Measurements from ENCODE around the gene RNU2-63P.
"Not testable (repeated sequence)": the region's sequence is repeated elsewhere in the genome, so short reads cannot be mapped to it uniquely, and the experiment has no call there.

The RNU2-63P gene

DNA sequence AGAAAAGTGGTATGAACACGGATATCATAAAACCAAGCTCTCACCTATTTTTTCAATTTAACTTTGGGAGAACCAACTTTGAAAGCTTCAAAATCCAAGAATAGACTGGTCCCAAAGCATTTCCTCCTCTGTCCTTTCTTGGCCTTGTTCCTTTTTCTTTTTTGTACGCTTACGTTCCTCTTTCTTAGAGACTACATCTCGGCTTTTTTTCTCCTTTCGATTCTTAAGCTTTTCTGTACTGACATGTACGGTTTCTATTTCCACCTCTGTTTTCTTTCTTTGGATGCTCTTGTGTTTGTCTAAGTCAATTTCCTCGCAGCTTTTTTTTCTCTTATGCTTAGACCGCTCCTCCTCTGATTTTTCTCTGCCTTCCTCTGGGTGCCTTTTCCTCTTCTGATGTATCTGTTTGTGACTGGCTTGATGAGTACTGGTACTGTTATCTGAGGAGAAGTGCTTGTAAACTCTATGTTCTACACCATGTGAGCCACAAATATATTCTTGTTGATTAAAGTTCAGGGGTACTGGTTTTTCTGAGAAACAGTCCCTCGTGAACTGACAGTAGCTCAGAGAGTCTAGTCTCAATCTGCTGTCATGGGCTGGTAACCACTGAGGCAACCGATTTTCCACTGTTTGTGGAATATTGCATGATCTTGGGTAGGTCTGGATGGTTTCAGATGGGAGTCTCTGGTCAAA lies 11.5 kb upstream of the RNU2-63P start:
- DNase-seq = no peak

- no peak for DNase-seq
Measured at GRCh38 chr2:88024509-88024908, 8.2 kb upstream of the RNU2-63P start.

DNA sequence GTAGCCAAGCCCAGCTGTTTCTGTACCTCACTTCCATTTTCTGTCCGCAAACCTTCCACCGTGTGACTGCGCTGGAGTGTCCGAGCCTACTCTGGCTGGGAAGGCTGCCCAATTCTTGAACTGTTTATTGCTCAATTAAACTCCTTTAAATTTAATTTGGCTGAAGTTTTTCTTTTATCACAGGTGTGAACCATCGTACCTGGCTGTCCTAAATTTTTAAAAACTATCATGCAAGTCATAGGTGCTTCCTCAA lies 6.2 kb upstream of the RNU2-63P start:
- no peak for DNase-seq

DNA sequence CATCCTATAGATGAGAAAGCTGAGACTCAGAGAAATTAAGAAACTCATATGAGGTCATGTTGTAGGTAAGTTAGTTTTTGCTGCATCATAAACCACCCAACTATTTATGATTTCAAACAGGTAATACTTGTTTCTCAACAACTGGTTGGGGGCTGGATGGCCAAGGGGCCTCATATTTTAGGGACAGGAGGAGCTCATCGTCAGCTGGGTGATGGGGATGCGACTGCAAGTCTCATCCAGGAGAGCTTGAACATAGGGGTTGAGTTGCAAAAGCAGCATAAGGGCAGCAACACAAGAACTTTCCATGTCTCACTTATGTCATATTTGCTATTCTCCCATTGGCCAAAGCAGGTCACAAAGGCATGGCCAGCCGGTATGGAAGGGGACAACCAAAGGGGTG lies 3.6 kb upstream of the RNU2-63P start:
- DNase-seq = no peak

GRCh38 chr2:88018909-88019308 lies 2.6 kb upstream of the RNU2-63P start:
- DNase-seq = no peak

DNA sequence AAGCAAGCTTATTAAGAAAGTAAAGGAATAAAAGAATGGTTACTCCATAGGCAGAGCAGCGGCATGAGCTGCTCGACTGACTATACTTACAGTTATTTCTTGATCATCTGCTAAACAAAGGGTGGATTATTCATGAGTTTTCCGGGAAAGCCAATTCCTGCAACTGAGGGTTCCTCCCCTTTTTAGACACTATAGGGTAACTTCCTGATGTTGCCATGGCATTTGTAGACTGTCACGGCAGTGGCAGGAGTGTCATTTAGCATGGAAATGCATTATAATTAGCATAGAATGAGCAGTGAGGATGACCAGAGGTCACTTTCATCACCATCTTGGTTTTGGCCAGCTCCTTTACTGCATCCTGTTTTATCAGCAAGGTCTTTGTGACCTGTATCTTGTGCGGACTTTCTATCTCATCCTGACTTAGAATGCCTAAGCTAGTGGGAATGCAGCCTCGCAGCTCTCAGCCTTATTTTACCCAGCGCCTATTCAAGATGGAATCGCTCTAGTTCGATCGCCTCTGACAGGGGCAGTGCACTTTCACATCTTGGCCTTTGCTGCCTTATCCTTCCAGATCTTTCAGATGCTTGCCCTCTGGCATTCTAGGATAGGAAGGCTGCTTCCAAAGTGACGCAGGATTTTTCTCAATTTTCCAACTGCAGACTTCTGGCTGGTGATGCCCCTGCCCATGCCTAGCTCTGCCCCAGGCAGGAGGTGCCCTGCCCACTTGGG lies 1.9 kb upstream of the RNU2-63P start:
- not testable (repeated sequence) for DNase-seq

DNA sequence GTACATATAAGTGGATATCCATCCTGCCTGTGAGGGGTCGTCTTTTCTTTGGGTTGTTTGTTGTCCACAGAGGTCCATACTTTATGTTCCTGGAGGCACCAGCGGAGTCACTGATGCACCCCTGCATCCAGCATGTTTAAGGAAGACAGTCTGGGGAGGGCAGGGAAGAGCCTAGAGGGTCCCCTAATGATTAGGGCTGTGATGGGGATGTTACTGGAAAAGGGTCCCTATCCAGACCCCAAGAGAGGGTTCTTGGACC lies 1.4 kb upstream of the RNU2-63P start:
- not testable (repeated sequence) for DNase-seq

DNA sequence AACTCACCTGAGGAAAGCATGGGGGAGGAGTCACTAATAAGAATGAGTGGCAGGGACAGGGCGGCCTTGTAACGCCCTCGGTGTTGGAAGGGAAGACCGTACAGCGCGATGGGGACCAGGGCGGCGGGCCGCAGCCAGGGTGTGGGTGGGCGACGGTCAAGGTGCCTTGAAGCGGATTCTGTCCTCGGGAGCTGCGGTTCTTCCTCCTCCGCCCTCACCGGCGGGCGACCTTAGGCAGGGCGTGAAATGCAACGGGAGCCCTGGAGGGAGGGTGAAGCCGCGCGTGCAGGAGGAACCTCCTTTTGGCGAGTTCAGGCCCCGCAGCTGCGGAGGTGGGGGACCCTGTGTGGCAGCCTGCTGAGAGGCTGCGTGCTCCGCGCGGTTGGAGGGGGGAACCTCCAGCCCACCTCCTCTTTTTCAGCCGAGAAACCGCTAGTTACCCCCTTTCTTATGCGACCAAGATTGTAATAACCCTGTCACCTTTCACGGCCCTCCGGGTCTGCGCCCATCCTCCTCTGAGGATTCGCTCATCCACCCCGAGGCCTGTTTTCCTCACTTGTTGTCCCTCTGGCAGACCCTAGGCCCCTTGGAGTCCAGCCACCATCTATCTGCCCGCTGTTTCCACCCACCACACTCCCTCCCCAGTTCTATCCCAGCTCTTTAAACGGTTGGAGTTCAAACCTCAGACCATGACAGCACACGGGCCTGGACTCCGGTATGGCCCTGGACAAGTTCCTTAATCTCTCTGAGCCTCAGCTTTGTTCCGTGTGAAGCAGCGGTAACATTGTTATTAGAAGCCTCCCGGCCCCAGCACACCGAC lies 823 bp upstream of the RNU2-63P start:
- peak; percentile 39 for DNase-seq

GRCh38 chr2:88011011-88011410 lies 5.3 kb downstream of the RNU2-63P start:
- no peak for DNase-seq

DNA sequence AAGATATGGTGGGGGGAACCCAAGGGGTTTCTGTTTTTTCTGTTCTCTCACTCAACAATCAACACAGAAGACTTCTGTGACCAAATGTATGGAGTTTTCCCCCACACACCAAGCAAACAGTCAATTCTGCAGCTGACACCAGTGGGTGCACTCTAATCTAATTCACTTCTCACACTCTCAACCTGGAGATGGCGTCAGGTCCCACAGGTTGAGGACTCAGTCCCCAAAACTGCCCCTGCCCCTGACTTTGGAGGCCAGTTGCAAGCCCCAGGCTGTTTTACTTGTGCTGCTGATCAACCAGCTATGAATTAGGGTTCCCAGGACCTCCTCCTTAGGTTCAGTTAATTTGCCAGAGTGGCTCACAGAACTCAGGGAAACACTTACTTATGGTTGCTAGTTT lies 6.2 kb downstream of the RNU2-63P start:
- DNase-seq = no peak

DNA sequence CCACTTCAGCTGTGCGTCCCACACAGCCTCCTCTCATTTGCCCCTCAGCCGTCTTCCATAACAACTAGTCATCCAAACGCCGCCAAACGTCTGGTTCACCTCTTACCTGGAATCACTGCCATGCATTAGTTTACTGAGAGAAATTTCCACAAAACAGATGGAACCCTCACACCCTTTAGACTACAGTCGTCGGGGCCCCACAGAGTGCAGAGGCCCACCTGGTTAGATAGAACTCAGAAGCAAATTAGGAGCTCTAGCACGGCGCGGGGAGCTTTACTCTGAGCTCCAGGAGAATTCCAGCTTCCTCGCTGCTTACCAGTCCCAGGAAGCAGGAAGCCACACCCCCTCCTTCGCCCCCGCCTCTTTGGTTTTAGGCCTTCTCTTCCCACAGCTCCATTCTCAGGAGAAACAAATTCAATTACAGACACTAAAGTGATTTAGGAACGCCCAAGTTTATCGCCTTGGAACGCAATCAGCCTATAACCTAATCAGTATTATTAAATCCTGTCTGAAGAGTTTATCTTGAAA lies 9.4 kb downstream of the RNU2-63P start:
- no peak for DNase-seq

DNA sequence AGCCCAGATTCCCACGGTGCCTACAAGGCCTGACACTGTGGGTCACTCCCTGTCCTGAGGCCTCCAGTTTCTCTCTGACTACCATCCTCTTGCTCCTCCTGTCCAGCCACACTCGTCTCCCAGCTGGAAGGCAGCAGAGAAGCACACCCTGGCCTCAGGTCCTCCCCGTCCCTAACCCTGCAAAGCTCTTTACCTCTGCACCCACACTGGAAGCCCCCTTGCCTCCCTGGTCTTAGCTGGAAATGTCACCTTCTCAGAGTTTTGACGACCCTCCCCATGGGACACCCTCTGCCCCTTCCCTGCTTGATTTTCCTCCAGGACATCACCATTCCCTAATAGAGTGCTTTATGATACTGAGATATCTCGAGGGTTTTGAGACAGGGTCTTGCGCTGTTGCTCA lies 10.6 kb downstream of the RNU2-63P start:
- DNase-seq = no peak

DNA sequence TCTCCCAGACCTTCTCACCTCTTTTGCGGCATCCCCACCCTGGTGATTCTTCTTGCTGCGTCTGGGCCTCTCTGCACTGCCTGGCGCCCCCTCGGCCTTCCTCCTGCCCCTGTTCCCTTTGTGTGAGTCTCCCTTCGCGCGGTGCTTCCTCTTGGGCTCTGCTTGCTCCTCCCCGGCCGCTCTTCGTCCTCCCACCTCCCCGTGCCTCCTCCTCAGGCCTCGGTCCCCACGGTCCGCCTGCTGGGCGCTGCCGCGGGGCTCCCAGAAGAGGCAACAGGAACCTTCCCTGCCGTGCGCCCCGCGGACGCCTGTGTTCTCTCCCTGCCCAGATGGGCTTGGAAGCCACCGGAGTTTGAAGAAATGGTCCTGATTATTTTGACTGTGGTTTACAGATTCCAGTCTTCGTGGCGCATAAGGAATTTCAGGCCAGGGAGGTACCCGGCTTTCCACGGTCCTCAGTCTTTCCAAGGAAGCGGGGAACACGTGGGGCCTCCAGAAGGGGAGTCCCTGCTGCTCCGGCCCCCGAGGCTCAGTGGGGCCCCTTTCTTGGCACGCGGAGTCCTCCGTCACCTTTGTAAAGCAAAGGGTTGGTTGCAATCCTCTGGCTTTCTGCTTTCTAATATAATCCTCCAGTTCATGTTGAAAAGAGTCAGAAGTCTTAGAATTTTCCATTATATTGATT lies 13.1 kb downstream of the RNU2-63P start:
- no peak for DNase-seq

- no peak for DNase-seq
Measured at GRCh38 chr2:88002359-88002707, 14.0 kb downstream of the RNU2-63P start.

GRCh38 chr2:88000474-88000873 lies 15.9 kb downstream of the RNU2-63P start:
- not testable (repeated sequence) for DNase-seq

- DNase-seq = no peak
Measured at GRCh38 chr2:87996570-87996969, 19.8 kb downstream of the RNU2-63P start.

DNA sequence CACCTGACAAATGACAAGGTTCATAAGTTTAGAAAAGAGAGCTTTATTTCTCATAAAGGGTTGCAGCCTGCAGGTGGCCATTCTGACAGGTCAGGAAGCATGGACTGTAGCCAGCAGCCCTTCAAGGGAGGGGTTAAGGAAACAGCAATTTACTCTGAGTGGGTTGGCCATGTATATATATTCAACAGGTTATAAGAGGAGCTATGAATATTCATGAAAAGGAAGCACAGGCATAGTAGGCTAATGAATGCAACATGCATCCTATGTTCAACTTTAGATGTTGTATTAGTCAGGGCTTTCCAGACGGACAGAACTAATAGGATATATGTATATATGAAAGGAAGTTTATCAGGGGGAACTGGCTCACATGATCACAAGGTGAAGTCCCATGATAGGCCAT lies 20.6 kb downstream of the RNU2-63P start:
- no peak for DNase-seq

DNA sequence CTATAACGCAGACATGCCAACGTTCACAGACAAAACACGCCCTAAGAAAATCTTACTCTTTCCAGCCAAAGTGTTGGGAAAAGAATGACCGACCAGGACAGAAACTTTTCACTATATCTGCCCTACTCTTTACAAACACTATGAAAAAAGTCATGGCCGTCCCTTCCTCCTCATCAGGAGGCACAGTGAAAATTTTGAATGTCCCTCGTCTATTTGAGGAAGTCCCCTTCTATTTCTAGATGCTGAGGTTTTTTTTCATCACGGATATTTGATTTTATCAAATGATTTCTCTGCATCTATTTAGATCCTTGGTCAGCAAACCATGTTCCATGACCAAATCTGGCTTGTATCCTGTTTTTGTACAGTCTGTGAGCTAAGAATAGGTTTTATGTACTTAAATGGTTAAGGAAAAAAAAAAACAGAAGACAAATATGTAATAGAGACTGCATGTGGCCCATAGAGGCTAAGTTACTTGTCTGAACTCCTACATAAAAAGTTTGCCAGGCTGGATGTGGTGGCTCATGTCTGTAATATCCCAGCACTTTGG lies 22.0 kb downstream of the RNU2-63P start:
- not testable (repeated sequence) for DNase-seq

- DNase-seq = not testable (repeated sequence)
Measured at GRCh38 chr2:87992569-87992968, 23.8 kb downstream of the RNU2-63P start.

DNA sequence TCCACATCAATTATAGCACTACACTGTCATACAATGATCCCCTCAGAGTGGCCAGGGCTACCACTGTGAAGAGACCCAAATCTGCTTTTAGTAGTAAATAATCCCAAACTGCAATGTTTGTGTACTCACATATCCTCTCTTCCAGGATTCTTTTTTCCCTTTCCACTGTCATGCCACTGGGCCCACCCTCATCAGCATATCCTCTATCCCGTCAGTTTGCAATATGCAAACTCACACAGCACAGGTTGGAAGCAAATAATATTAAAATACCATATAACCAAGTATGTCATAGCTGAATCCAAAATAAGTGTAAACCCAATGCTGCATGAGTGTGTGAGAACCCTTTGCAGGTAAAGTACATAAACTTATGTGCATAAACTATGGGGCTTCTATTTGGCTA lies 28.9 kb downstream of the RNU2-63P start:
- not testable (repeated sequence) for DNase-seq

GRCh38 chr2:87985902-87986301 lies 30.4 kb downstream of the RNU2-63P start:
- DNase-seq = not testable (repeated sequence)

DNA sequence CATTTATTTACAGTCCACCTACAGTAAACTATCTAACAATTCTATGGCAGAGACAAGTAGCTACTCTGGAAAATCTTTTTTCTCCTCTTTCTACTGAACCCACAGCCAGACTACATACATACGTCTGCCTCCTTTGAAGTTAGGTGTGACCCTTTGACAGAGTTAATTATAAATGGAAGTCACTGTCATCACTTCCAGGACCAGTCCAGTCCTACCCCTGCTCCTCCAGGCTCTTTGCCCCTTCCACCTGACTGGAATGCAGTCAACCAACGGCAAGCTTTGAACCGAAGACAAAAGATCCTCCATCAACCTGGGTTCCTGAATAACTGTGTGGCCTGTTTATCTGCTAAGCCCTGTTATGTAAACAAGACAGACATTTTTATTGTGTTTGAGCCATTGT lies 35.2 kb downstream of the RNU2-63P start:
- DNase-seq = not testable (repeated sequence)

DNA sequence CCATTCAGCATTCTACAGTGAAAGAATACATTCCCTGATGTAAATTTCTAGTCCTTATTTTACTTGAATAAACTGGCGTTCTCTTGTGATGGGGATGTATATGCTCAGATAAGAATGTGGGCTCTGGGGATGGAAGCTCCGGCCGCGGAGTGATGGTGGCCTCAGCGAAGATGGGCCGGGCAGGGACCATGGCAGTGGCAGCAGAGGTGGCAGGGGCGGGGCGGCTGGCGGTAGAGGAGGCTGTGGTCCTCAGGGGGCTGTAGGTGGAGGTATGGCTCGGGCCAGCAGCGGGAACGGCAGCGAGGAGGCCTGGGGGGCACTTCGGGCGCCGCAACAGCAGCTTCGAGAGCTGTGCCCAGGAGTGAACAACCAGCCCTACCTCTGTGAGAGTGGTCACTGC lies 44.0 kb downstream of the RNU2-63P start:
- not testable (repeated sequence) for DNase-seq

All from NCI-H2107 (cell line).